ENCODE results near the gene GANAB.

Gene GANAB

DNA sequence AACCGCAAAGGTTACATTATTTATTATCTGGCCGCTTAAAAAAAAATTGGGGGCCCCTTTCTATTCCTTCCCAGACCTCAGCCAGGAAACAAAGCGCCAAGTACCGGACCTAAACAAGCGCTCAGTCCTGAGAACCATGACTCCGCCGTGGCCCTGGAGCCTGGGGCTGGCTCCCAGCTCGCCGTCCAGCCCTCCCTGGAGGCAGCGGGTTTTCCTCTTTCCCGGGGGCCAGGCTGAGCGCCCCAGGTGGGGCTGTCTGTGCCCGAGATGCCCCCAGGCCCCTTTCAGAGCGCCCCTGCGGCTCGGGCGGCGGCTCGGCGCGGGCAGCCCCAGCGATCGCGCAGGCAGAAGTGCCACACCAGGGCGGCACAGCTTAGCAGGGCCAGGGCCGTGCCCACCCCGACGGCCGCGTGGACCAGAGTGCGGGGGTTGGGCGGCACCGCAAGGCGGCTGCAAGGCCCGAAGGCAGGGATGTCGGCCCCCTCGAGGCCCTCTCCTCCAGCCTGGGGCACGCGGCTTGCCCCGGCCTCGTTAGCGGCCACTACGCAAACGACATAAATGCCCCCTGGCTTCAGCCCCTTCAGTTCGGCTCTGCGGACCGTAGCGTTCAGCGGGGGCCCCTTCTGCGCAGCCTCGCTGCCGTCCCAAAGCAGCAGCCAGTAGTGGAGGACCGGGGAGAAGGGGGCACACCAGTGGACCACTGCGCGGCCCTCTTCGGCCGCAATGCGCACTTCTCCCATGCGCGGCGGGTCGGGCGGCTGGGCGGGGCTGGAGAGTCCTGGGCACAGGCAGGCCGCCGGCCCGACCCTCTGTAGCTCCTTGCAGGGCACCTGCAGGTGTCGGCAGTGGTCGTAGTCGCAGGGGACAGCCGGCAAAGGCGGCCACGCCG, 41.3 kb upstream of the GANAB start:
- TF ChIP-seq, protein P1, sequence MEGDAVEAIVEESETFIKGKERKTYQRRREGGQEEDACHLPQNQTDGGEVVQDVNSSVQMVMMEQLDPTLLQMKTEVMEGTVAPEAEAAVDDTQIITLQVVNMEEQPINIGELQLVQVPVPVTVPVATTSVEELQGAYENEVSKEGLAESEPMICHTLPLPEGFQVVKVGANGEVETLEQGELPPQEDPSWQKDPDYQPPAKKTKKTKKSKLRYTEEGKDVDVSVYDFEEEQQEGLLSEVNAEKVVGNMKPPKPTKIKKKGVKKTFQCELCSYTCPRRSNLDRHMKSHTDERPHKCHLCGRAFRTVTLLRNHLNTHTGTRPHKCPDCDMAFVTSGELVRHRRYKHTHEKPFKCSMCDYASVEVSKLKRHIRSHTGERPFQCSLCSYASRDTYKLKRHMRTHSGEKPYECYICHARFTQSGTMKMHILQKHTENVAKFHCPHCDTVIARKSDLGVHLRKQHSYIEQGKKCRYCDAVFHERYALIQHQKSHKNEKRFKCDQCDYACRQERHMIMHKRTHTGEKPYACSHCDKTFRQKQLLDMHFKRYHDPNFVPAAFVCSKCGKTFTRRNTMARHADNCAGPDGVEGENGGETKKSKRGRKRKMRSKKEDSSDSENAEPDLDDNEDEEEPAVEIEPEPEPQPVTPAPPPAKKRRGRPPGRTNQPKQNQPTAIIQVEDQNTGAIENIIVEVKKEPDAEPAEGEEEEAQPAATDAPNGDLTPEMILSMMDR (IDR thresholded peaks at IDR 0.05), result no peak
- no peaks in the 10 kb centered on the region for H3K9me3 Mint-ChIP-seq
- no peak overlapping the region for H3K27ac Mint-ChIP-seq
- no peaks in the 10 kb centered on the region for H3K27me3 Mint-ChIP-seq (ENCODE audit: low read depth, poor library complexity)
- no peak overlapping the region for H3K4me3 Mint-ChIP-seq
- H3K36me3 Mint-ChIP-seq (ENCODE audit: low read depth), result peaks cover 15% of the 10 kb centered on the region
- H3K4me1 Mint-ChIP-seq, result peaks cover 22% of the 10 kb centered on the region
- DNase-seq, result no peak

DNA sequence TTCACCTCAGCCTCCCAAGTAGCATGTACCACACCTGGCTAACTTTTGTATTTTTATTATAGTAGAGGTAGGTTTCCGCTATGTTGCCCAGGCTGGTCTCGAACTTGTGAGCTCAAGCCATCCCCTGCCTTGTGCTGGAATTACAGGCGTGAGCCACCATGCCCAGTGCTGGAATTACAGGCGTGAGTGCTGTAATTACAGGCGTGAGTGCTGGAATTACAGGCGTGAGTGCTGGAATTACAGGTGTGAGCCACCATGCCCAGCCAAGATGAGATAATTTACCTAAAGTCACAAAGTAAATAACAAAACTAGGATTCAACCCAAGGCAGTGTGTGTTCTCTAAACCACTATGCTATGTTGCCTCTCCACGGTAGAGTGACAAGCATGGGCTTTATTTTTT, 36.1 kb upstream of the GANAB start:
- TF ChIP-seq, protein P1 (IDR thresholded peaks at IDR 0.05), result no peak
- Mint-ChIP-seq H3K4me3 (no peak overlapping the region), H3K9me3 (no peaks in the 10 kb centered on the region), H3K27ac (no peak overlapping the region), H3K36me3 (ENCODE audit: low read depth) (peaks cover 6% of the 10 kb centered on the region), H3K4me1 (peaks cover 28% of the 10 kb centered on the region), H3K27me3 (ENCODE audit: low read depth, poor library complexity) (no peaks in the 10 kb centered on the region)
- DNase-seq, result no peak

DNA sequence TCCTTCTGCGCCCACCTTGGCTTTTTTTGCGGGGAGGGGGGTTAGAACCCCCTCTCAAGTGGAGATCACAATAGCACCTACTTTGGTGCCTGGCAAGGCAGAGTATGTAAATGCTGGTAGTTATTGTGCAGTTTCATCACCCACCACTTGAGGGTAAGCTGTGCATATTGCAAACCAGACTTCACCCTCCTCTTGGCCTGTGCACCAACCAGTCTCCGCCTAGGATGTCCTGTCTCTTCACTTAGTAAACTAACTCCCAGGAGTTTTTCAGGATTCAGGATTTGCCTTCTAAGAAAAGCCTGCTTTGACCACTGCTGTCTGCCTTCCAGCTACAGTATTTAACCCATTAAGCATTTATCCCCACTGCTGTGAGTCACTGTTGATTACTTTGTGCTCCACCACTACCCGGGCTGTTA, 34.4 kb upstream of the GANAB start:
- peaks cover 20% of the 10 kb centered on the region for H3K36me3 Mint-ChIP-seq (ENCODE audit: low read depth)
- H3K4me1 Mint-ChIP-seq, result peaks cover 38% of the 10 kb centered on the region
- no peak for DNase-seq
- H3K9me3 Mint-ChIP-seq, result no peaks in the 10 kb centered on the region
- H3K27me3 Mint-ChIP-seq (ENCODE audit: low read depth, poor library complexity), result no peaks in the 10 kb centered on the region
- peak overlapping the region; percentile 69 for H3K27ac Mint-ChIP-seq
- TF ChIP-seq, protein P1 (IDR thresholded peaks at IDR 0.05), result peak; percentile 44
- H3K4me3 Mint-ChIP-seq, result peak overlapping the region; percentile 66

DNA sequence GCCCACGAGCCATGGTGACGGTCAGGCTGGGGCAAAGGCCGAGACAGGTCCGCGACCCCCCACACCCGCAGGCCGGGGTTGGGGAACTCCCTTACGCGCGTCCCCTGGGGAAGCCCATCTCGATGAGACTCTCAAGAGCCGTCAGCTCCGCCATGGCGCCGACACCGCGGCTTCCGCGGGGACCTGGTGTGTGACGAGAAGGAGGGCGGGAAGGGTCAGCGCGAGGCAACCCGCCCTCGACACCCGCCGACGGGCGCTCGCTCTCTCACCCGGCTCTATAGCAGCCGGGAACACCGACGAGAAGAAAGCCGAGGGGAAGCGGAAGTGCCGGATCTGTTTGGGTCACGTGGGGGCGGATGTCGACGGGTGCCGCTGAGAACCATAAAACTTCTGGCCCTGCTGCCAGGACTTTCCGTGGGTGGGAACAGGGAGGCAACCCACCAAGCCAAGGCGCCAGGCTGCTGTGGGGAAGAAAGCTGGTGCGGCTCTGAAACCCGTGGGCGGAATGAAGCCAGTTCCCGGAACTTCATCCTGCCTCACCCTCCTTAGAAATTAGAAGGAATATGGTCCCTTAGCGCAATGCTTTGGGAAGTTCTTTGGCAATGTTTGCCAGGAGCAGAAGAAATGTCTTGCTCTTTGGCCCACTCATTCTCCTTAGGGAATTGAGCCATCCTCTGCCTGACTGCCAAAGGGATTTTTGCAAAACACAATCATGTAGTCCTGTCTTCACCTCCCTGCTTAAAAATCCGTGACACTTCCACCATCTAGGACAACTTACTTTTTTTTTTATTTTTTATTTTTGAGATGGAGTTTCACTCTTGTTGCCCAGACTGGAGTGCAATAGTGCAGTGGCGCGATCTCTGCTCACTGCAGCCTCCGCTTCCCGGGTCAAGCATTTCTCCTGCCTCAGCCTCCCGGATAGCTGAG, 32.6 kb upstream of the GANAB start, which contains the start of gene UBXN1:
Gene UBXN1, minus strand, starts transcription at position 304 of the 927 bp plus-strand sequence. Its CDS starts 150 bp downstream, at position 154.
- peak within 1 kb of the TSS; percentile 89 for H3K27ac Mint-ChIP-seq
- no peaks in the 10 kb centered on the region for H3K9me3 Mint-ChIP-seq
- TF ChIP-seq, protein P1 (IDR thresholded peaks at IDR 0.05), result no peak
- peaks cover 26% of the 10 kb centered on the region for H3K36me3 Mint-ChIP-seq (ENCODE audit: low read depth)
- H3K4me1 Mint-ChIP-seq, result peaks cover 38% of the 10 kb centered on the region
- DNase-seq, result peak; percentile 79
- no peaks in the 10 kb centered on the region for H3K27me3 Mint-ChIP-seq (ENCODE audit: low read depth, poor library complexity)
- H3K4me3 Mint-ChIP-seq, result peak within 1 kb of the TSS; percentile 88

DNA sequence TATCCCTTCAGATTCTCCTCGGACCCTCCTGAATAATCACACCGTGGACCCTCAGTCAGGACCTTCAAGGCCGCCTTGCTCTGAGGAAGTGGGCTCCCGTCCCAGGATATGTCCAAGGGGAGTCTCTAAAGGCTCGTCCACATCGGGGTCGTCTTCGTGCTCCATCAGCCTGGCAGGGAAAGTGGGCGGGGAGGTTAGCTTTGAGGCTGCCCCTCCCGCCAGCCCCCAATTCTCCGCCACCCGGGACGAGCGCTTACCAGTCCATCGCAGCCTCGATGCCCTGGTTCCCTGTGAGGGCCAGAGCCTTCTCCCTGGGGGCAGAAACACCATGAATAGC, 32.0 kb upstream of the GANAB start:
- no peaks in the 10 kb centered on the region for H3K9me3 Mint-ChIP-seq
- peaks cover 26% of the 10 kb centered on the region for H3K36me3 Mint-ChIP-seq (ENCODE audit: low read depth)
- H3K27me3 Mint-ChIP-seq (ENCODE audit: low read depth, poor library complexity), result no peaks in the 10 kb centered on the region
- H3K27ac Mint-ChIP-seq, result peak overlapping the region; percentile 89
- H3K4me1 Mint-ChIP-seq, result peaks cover 39% of the 10 kb centered on the region
- H3K4me3 Mint-ChIP-seq, result peak overlapping the region; percentile 88
- DNase-seq, result no peak
- TF ChIP-seq, protein P1 (IDR thresholded peaks at IDR 0.05), result no peak
